K562 (cell line): ENCODE results near the gene REG3G. TPM values are rescaled to one million over a fixed set of nuclear protein-coding genes. Genes with fewer than 3 reads are reported as not detected.

Experiments used
- ATAC-seq: fragments of 200-7000 bp; cut with Tn5 transposase; 3 replicates; pipeline ENCODE4 v1.9.1; 2020; ENCODE audit warnings: moderate library complexity
- BruUV-seq: library from RNA; stranded (reverse); fragments of 400-500 nt; replicated peaks from 2 replicates; lab custom pipeline; 2021; lab: Mats Ljungman, UMichigan
- CTCF ChIA-PET: fragments of 300-600 bp; formaldehyde crosslinking; extraction: SDS; loops from one replicate; lab custom pipeline; 2021; ENCODE audit warnings: low intra/inter-chr PET ratio; lab: Yijun Ruan, JAX
- POLR2A ChIA-PET: fragments of 300-600, 350-650 bp; sonication (Branson Sonifier 250); formaldehyde crosslinking; extraction: SDS; loops from one replicate; lab custom pipeline; 2021; ENCODE audit warnings: antibody characterized with exemption, inconsistent platforms; lab: Yijun Ruan, JAX
- DNase-seq, 4 experiments: peaks; one replicate each; pipeline versions ENCODE4 v3.0.0 to v3.0.0-alpha.2; 2011 to 2018; ENCODE audit warnings: low spot score in 3 of 4, mixed read lengths in 3 of 4; ENCODE audit errors: extremely low read depth in 1 of 4
- FAIRE-seq: peaks from 2 replicates; lab custom pipeline; 2011; peaks lifted over from hg19 to GRCh38; lab: Jason Lieb, UNC
- H2AFZ ChIP-seq: 2 replicates; pipeline ENCODE4 v1.6.0; 2011; ENCODE audit warnings: low read depth, low read length, control low read depth, inconsistent platforms
- H3K27ac ChIP-seq: fragments of 200-600 bp; 3 replicates; pipeline ENCODE4 v1.8.0; 2011; ENCODE audit warnings: low read depth, mild to moderate bottlenecking, control low read depth, inconsistent platforms, low read length, moderate library complexity, mixed read lengths; ENCODE audit errors: extremely low read depth
- H3K27me3 ChIP-seq, 2 experiments: fragments of 300-600 bp in 1 of 2; 2 replicates in 1 of 2; 3 replicates in 1 of 2; pipeline versions ENCODE4 v1.6.0 to v1.8.0; 2011; ENCODE audit warnings: inconsistent platforms in 2 of 2, low read length in 2 of 2, mild to moderate bottlenecking in 1 of 2, mixed read lengths in 1 of 2, moderate library complexity in 1 of 2; ENCODE audit not compliant: control insufficient read depth in 2 of 2, insufficient read depth in 2 of 2
- H3K36me3 ChIP-seq: fragments of 300-600 bp; 3 replicates; pipeline ENCODE4 v1.8.0; 2011; ENCODE audit warnings: mild to moderate bottlenecking, low read length, inconsistent platforms; ENCODE audit not compliant: control insufficient read depth, insufficient read depth
- H3K4me1 ChIP-seq, 2 experiments: fragments of 200-600 bp in 1 of 2; replicated peaks in 1 of 2; 2 replicates in 1 of 2; 3 replicates in 1 of 2; pipeline versions ENCODE4 v1.5.1 to v1.8.0; 2011; ENCODE audit warnings: inconsistent platforms in 2 of 2, low read length in 2 of 2, mild to moderate bottlenecking in 1 of 2, mixed read lengths in 1 of 2, moderate library complexity in 1 of 2; ENCODE audit not compliant: control insufficient read depth in 2 of 2, insufficient read depth in 2 of 2
- H3K4me2 ChIP-seq: 2 replicates; pipeline ENCODE4 v1.6.1; 2011; ENCODE audit warnings: low read length, control low read depth, inconsistent platforms, mixed read lengths; ENCODE audit not compliant: insufficient read depth
- H3K4me3 ChIP-seq: fragments of 200-600 bp; sonication (generic), shearing (Covaris generic); 2 replicates; pipeline ENCODE4 v1.5.1; 2016; ENCODE audit warnings: control low read depth, inconsistent platforms
- H3K79me2 ChIP-seq: fragments of 200-600 bp; 3 replicates; pipeline ENCODE4 v1.8.0; 2011; ENCODE audit warnings: low read length, inconsistent platforms; ENCODE audit not compliant: control insufficient read depth, insufficient read depth
- H3K9ac ChIP-seq, 2 experiments: 2 replicates each; pipeline versions ENCODE4 v1.6.0 to v1.6.1; 2011; ENCODE audit warnings: low read depth in 2 of 2, low read length in 2 of 2, control low read depth in 1 of 2, inconsistent platforms in 1 of 2, mild to moderate bottlenecking in 1 of 2, mixed read lengths in 1 of 2; ENCODE audit not compliant: insufficient read depth in 1 of 2
- H3K9me1 ChIP-seq: one replicate; pipeline ENCODE4 v1.6.0; 2011; ENCODE audit warnings: inconsistent platforms, mild to moderate bottlenecking, low read length, moderate library complexity; ENCODE audit not compliant: control insufficient read depth, insufficient read depth
- H3K9me3 ChIP-seq: replicated peaks from 2 replicates; pipeline ENCODE4 v1.5.1; 2011; ENCODE audit warnings: low read depth, low read length, inconsistent platforms; ENCODE audit not compliant: control insufficient read depth, insufficient read depth
- H4K20me1 ChIP-seq: replicated peaks from 2 replicates; pipeline ENCODE4 v1.6.1; 2011; ENCODE audit warnings: low read length, inconsistent platforms, mixed read lengths; ENCODE audit not compliant: control insufficient read depth, insufficient read depth
- CTCF ChIP-seq, 3 experiments: IDR thresholded peaks in 2 of 3; conservative IDR thresholded peaks in 1 of 3; 2 replicates each; pipeline ENCODE4 v1.5.1; 2011 to 2012; ENCODE audit warnings: low read length in 3 of 3, mild to moderate bottlenecking in 3 of 3, control low read depth in 2 of 3, improper control_type of control experiment in 1 of 3, inconsistent platforms in 1 of 3, low read depth in 1 of 3, mixed read lengths in 1 of 3, moderate library complexity in 1 of 3; ENCODE audit not compliant: insufficient read depth in 2 of 3
- ZNF175 ChIP-seq: fragments of 200-800 bp; sonication (Bioruptor generic); IDR thresholded peaks from 2 replicates; pipeline ENCODE4 v1.6.1; 2016; ENCODE audit warnings: low read depth, mild to moderate bottlenecking, missing genetic modification characterization, missing compliant biosample characterization
- ZNF764 ChIP-seq: fragments of 250-450 bp; sonication (Bioruptor Pico); IDR thresholded peaks from 2 replicates; pipeline ENCODE4 v1.4.0; 2020; ENCODE audit warnings: low read depth, mild to moderate bottlenecking, moderate library complexity
- WGBS: fragments of 100-300 bp; shearing (Covaris generic); methylation state at CpG from one replicate; pipeline ENCODE4 v1.1.6; 2016; ENCODE audit warnings: low coverage, mixed read lengths; ENCODE audit not compliant: insufficient coverage; ENCODE audit errors: missing lambda C conversion rate; 5-methylcytosine and 5-hydroxymethylcytosine counted together
- in situ Hi-C: fragments of 300-500 bp; cut with MboI; formaldehyde crosslinking; loops from 4 replicates; pipeline ENCODE4 v1.15.0; 2018; ENCODE audit warnings: inconsistent platforms, mixed read lengths
- intact Hi-C: fragments of 100-400 bp; cut with micrococcal nuclease; formaldehyde crosslinking; loops from 2 replicates; pipeline ENCODE4 v1.14.2; 2022
- polyA plus RNA-seq, 8 experiments: library from polyadenylated mRNA; depleted of rRNA in 4 of 8; stranded (reverse) in 5 of 8; unstranded in 3 of 8; fragments of >200 nt; fragmentation: Nextera tagmentation in 2 of 8; fragmentation: Illumina TruSeq in 1 of 8; extraction: Ambion mirVana in 2 of 8; extraction: Trizol in 1 of 8; gene quantifications; 2 replicates each; pipeline versions ENCODE4 v1.2.1 to v1.2.3, GENCODE V29; 2011 to 2014; ENCODE audit warnings: inconsistent platforms in 1 of 8, missing spikeins in 1 of 8
- total RNA-seq, 7 experiments: library from RNA; depleted of rRNA in 6 of 7; stranded (reverse); fragments of >200 nt in 6 of 7; fragmentation: Illumina TruSeq in 2 of 7; extraction: Trizol in 2 of 7; gene quantifications; 2 replicates each; pipeline versions ENCODE4 v1.2.1 to v1.2.3, GENCODE V29; 2011 to 2021; ENCODE audit warnings: low replicate concordance in 1 of 7

Gene REG3G
- total and polyA plus RNA-seq, 9 of the 15 experiments (the other 6 are each of a cell fraction or from before 2014, with no cell fraction given): not detected

DNA sequence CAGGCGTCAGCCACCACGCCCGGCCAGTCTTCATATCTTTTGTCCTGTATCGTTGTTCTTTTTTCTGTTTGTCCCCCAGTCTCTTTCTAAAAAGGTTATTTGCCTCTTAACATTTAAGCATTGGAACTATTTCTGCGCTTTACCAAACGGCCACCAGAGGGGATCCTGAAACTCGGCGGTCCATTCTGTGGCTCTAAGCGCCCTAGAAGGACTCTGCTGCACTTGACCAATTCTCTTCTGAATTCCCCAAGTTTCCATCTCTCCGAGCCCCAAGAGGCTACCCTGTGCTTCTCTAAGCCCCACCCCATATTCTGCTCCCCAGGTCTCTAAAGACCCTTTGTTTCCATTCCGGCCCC is 33.1 kb upstream of the REG3G start:
- Histone ChIP-seq H3K4me1 (no peaks in the 10 kb centered on the region), H3K79me2 (no peaks in the 10 kb centered on the region), H3K27ac (no peak overlapping the region), H3K9me1 (no peaks in the 10 kb centered on the region), H3K9ac (no peak overlapping the region), H3K36me3 (no peaks in the 10 kb centered on the region), H2AFZ (no peak overlapping the region), H4K20me1 (no peaks in the 10 kb centered on the region), H3K9me3 (no peaks in the 10 kb centered on the region), H3K27me3 (peaks cover 0 to 21% of the 10 kb centered on the region in 2 experiments; a peak in 2 of 5 replicates), H3K4me2 (no peak overlapping the region), H3K4me3 (no peak overlapping the region)
- peak in 3 of 4 experiments; percentile 10 to 14 (median 13) for DNase-seq
- no TSS peak for BruUV-seq
- FAIRE-seq: no peak
- in situ Hi-C loops: no loop called here
- peak; percentile 67; the same call in 2 of the 3 replicates for ATAC-seq
- TF ChIP-seq ZNF175 (no peak), ZNF764 (no peak), CTCF (IDR thresholded peaks at IDR 0.05 in 2 of 3, conservative IDR thresholded peaks at IDR 0.05 in 1 of 3; ENCODE audit: insufficient read depth in 2 of 3, low read depth in 1 of 3, low read length in 3 of 3) (peak; percentile 24 to 27 (median 27); a peak in 2 of 6 replicates)
- ChIA-PET POLR2A (no interaction called here), CTCF (no interaction called here)
- WGBS: 2% methylated on average over 11 of the region's 11 CpGs
- intact Hi-C loops: loop anchor here (10.0 kb wide), 1 partner anchor 892 kb away; no protein-coding TSS in a partner anchor
